SK-N-SH treated with all-trans-retinoic acid at 6 μM for 48 hours (cell line): ENCODE measurements around the gene ZBTB47.

ENCODE experiments used
- ATAC-seq: fragments of 200-7000 bp; cut with Tn5 transposase; 3 replicates; pipeline ENCODE4 v1.9.1; 2020; ENCODE audit warnings: mild to moderate bottlenecking, moderate library complexity
- ARNTL ChIP-seq: fragments of 450-650 bp; formaldehyde crosslinking; IDR thresholded peaks from 2 replicates; pipeline ENCODE4 v1.5.0; 2020; ENCODE audit warnings: low read depth, mild to moderate bottlenecking, moderate library complexity, borderline replicate concordance
- BACH2 ChIP-seq: fragments of 250-450 bp; sonication (Bioruptor Pico); IDR thresholded peaks from 2 replicates; pipeline ENCODE4 v1.9.0; 2021; ENCODE audit warnings: mild to moderate bottlenecking, borderline replicate concordance
- CREB5 ChIP-seq: fragments of 250-450 bp; sonication (Bioruptor Pico); IDR thresholded peaks from 2 replicates; pipeline ENCODE4 v1.5.1; 2020; ENCODE audit warnings: low read depth, mild to moderate bottlenecking, moderate library complexity
- CSDC2 ChIP-seq: fragments of 250-450 bp; sonication (Bioruptor Pico); IDR thresholded peaks from 2 replicates; pipeline ENCODE4 v1.5.0; 2020; ENCODE audit warnings: mild to moderate bottlenecking, moderate library complexity
- CSRNP3 ChIP-seq: fragments of 250-450 bp; sonication (Bioruptor Pico); IDR thresholded peaks from 2 replicates; pipeline ENCODE4 v1.5.1; 2021; ENCODE audit warnings: mild to moderate bottlenecking, moderate library complexity
- ESRRG ChIP-seq: fragments of 250-450 bp; sonication (Bioruptor Pico); IDR thresholded peaks from 2 replicates; pipeline ENCODE4 v1.6.1; 2021; ENCODE audit warnings: mild to moderate bottlenecking
- GLIS3 ChIP-seq: fragments of 250-450 bp; sonication (Bioruptor Pico); IDR thresholded peaks from 2 replicates; pipeline ENCODE4 v1.5.0; 2020; ENCODE audit warnings: mild to moderate bottlenecking, moderate library complexity
- ISL1 ChIP-seq: fragments of 250-450 bp; sonication (Bioruptor Pico); IDR thresholded peaks from 2 replicates; pipeline ENCODE4 v2.1.2; 2022; ENCODE audit warnings: mild to moderate bottlenecking, moderate library complexity
- OSR1 ChIP-seq: fragments of 250-450 bp; sonication (Bioruptor Pico); IDR thresholded peaks from 2 replicates; pipeline ENCODE4 v1.8.0; 2022; ENCODE audit warnings: moderate library complexity, mild to moderate bottlenecking, inconsistent platforms
- POU6F1 ChIP-seq: fragments of 250-450 bp; sonication (Bioruptor Pico); IDR thresholded peaks from 2 replicates; pipeline ENCODE4 v1.8.0; 2021; ENCODE audit warnings: low read depth, mild to moderate bottlenecking, moderate library complexity, borderline replicate concordance
- RARB ChIP-seq: fragments of 250-450 bp; sonication (Bioruptor Pico); IDR thresholded peaks from 2 replicates; pipeline ENCODE4 v1.8.0; 2021; ENCODE audit warnings: mild to moderate bottlenecking, moderate library complexity
- SNAI2 ChIP-seq: fragments of 250-450 bp; sonication (Bioruptor Pico); IDR thresholded peaks from 2 replicates; pipeline ENCODE4 v1.5.0; 2020; ENCODE audit warnings: mild to moderate bottlenecking, moderate library complexity
- TCF4 ChIP-seq: fragments of 250-450 bp; sonication (Bioruptor Pico); IDR thresholded peaks from 2 replicates; pipeline ENCODE4 v1.8.0; 2021; ENCODE audit warnings: mild to moderate bottlenecking, moderate library complexity, borderline replicate concordance
- TOX ChIP-seq: fragments of 250-450 bp; sonication (Bioruptor Pico); IDR thresholded peaks from 2 replicates; pipeline ENCODE4 v1.8.0; 2021; ENCODE audit warnings: mild to moderate bottlenecking, moderate library complexity, borderline replicate concordance
- TSHZ2 ChIP-seq: fragments of 250-450 bp; sonication (Bioruptor Pico); IDR thresholded peaks from 2 replicates; pipeline ENCODE4 v1.5.0; 2020; ENCODE audit warnings: mild to moderate bottlenecking, moderate library complexity
- ZC3H10 ChIP-seq: fragments of 250-450 bp; sonication (Bioruptor Pico); IDR thresholded peaks from 2 replicates; pipeline ENCODE4 v1.5.1; 2021; ENCODE audit warnings: mild to moderate bottlenecking, moderate library complexity
- ZFP3 ChIP-seq: fragments of 250-450 bp; sonication (Bioruptor Pico); IDR thresholded peaks from 2 replicates; pipeline ENCODE4 v1.5.0; 2020; ENCODE audit warnings: mild to moderate bottlenecking, moderate library complexity
- ZFP30 ChIP-seq: fragments of 450-650 bp; formaldehyde crosslinking; IDR thresholded peaks from 2 replicates; pipeline ENCODE4 v1.5.0; 2022; ENCODE audit warnings: mild to moderate bottlenecking, moderate library complexity
- ZNF565 ChIP-seq: fragments of 450-650 bp; formaldehyde crosslinking; conservative IDR thresholded peaks from 2 replicates; pipeline ENCODE4 v1.5.0; 2020; ENCODE audit warnings: low read depth, mild to moderate bottlenecking, moderate library complexity
- ZNF8 ChIP-seq: fragments of 450-650 bp; formaldehyde crosslinking; IDR thresholded peaks from 2 replicates; pipeline ENCODE4 v1.5.0; 2020; ENCODE audit warnings: mild to moderate bottlenecking, moderate library complexity

Gene ZBTB47

GRCh38 chr3:42631620-42632019 is 21.9 kb upstream of the ZBTB47 start:
- ATAC-seq, result no peak
- TF ChIP-seq ARNTL (CRISPR knock-in tag), result no peak
- TF ChIP-seq POU6F1, result no peak
- no peak for TF ChIP-seq ZNF565
- no peak for TF ChIP-seq BACH2 (CRISPR knock-in tag)
- no peak for TF ChIP-seq GLIS3
- TF ChIP-seq ZFP3, result no peak
- no peak for TF ChIP-seq ZFP30 (CRISPR knock-in tag)
- no peak for TF ChIP-seq TCF4 (CRISPR knock-in tag)
- no peak for TF ChIP-seq ESRRG (CRISPR knock-in tag)
- TF ChIP-seq ISL1 (CRISPR knock-in tag), result no peak
- no peak for TF ChIP-seq RARB (CRISPR knock-in tag)
- TF ChIP-seq TSHZ2 (CRISPR knock-in tag), result no peak
- no peak for TF ChIP-seq OSR1 (CRISPR knock-in tag)
- TF ChIP-seq CSDC2, result no peak
- TF ChIP-seq SNAI2, result no peak

- ATAC-seq, result no peak
- TF ChIP-seq ZNF565, result no peak
Measured at GRCh38 chr3:42632146-42632545, 21.4 kb upstream of the ZBTB47 start.

- TF ChIP-seq ZNF565, result no peak
- TF ChIP-seq BACH2 (CRISPR knock-in tag), result no peak
- TF ChIP-seq ESRRG (CRISPR knock-in tag), result no peak
- TF ChIP-seq OSR1 (CRISPR knock-in tag), result no peak
- no peak for TF ChIP-seq TSHZ2 (CRISPR knock-in tag)
- TF ChIP-seq GLIS3, result no peak
- TF ChIP-seq CSDC2, result no peak
- TF ChIP-seq CSRNP3 (CRISPR knock-in tag), result no peak
- TF ChIP-seq ZC3H10, result no peak
- TF ChIP-seq TOX (CRISPR knock-in tag), result no peak
- TF ChIP-seq ISL1 (CRISPR knock-in tag), result no peak
- TF ChIP-seq SNAI2, result no peak
- no peak for TF ChIP-seq ZFP3
- TF ChIP-seq CREB5 (CRISPR knock-in tag), result no peak
- no peak for TF ChIP-seq RARB (CRISPR knock-in tag)
- TF ChIP-seq ZNF8 (CRISPR knock-in tag), result no peak
- ATAC-seq, result no peak
Measured at GRCh38 chr3:42633544-42633943, 20.0 kb upstream of the ZBTB47 start.
